ENCODE results near the gene NECTIN2.
"Not testable (repeated sequence)": the region's sequence is repeated elsewhere in the genome, so short reads cannot be mapped to it uniquely, and the experiment has no call there.

Gene NECTIN2

DNA sequence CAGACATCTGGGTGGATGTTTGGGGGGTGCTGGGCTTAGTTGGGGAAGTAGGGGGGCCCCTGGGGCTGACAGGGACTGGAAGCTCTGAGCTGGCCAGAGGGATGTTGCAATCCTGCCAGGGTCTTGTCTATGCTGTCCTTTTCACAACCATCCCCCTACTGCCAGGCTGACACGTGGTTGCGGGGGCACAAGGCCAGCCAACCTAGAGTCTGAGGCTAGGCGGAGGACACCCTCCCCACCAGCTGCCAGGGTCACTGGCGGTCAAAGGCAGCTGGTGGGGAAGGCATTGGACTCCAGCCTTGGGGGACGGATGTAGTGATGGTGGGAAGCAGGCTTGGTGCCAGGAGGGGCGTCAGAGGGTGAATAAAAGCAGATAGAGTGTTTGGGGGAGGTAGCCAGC lies 66.8 kb downstream of the NECTIN2 start:
- H3K4me1 Mint-ChIP-seq = peaks cover 8% of the 10 kb centered on the region
- H3K4me3 Mint-ChIP-seq = no peak overlapping the region
- no peak for ATAC-seq
- DNase-seq = no peak
- peaks cover 30% of the 10 kb centered on the region for H3K27me3 Mint-ChIP-seq
- no peaks in the 10 kb centered on the region for H3K36me3 Mint-ChIP-seq (ENCODE audit: low read depth)
- H3K27ac Mint-ChIP-seq = no peak overlapping the region
- no peaks in the 10 kb centered on the region for H3K9me3 Mint-ChIP-seq

DNA sequence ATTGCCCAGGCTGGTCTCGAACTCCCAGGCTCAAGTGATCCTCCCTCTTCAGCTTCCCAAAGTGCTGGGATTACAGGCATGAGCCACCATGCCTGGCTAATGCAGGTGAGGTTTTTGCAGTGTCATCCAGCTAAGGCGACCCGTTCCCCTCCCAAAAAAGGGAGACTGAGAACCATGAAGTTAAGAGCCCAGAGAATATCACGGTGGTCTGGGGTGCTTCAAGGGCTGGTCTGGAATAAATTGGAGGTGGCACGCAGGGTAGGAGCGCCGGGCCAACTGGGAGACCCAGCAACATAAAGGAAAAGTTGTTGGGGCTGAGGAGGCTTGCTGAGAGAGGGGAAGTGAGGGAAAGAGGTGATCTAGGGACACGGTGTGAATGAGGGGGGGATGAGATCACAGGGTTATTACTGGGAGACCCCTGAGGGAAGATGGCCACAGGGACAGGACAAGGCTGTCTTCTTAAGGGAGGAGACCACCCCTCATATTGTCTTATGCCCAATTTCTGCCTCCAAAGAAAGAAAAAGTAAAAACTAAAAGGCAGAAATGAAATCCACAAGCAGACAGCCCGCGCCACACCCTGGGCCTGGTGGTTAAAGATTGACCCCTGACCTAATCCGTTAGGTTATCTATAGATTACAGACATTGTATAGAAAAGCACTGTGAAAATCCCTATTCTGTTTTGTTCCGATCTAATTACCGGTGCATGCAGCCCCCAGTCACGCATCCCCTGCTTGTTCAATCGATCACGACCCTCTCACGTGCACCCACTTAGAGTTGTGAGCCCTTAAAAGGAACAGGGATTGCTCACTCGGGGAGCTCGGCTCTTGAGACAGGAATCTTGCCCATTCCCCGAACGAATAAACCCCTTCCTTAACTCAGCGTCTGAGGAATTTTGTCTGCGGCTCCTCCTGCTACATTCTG lies 67.7 kb downstream of the NECTIN2 start:
- Mint-ChIP-seq H3K27ac (peak overlapping the region; percentile 35), H3K4me3 (peak overlapping the region; percentile 84), H3K27me3 (peaks cover 27% of the 10 kb centered on the region)
- not testable (repeated sequence) for H3K9me3 Mint-ChIP-seq; ATAC-seq; DNase-seq; H3K36me3 Mint-ChIP-seq (ENCODE audit: low read depth); H3K4me1 Mint-ChIP-seq

DNA sequence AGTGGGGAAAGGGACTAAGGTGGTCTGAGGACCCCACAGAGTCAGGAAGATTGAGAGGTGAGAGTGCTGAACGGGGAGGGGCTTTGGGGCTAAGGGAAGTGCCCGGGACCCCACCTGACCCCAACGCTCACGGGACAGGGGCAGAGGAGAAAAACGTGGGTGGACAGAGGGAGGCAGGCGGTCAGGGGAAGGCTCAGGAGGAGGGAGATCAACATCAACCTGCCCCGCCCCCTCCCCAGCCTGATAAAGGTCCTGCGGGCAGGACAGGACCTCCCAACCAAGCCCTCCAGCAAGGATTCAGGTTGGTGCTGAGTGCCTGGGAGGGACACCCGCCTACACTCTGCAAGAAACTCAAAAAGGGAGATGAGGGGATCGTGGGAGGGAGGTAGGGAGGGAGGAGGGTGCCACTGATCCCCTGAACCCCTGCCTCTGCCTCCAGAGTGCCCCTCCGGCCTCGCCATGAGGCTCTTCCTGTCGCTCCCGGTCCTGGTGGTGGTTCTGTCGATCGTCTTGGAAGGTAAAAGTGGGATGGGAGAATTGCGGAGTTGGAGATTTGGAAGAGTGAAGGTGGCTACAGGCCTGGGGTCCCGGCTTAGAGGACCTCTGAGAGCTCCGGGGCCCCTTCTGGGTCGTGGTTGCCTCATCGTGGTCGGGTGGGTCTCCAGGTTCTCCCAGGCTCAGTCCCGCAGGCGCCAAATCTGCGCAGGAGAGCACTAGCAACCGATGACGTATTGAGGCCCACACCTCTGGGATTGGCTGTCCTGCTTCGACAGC lies 68.5 kb downstream of the NECTIN2 start, which contains the start of gene APOC1:
APOC1 (plus strand) TSS at position 176 of the 774 bp plus-strand sequence; CDS start at position 460, 284 bp downstream.
- H3K36me3 Mint-ChIP-seq (ENCODE audit: low read depth); H3K9me3 Mint-ChIP-seq; H3K4me1 Mint-ChIP-seq: not testable (repeated sequence)
- DNase-seq (peak; percentile 79), ATAC-seq (peak; percentile 98)
- Mint-ChIP-seq H3K27me3 (peaks cover 27% of the 10 kb centered on the region), H3K27ac (peak within 1 kb of the TSS; percentile 85), H3K4me3 (peak within 1 kb of the TSS; percentile 84)

DNA sequence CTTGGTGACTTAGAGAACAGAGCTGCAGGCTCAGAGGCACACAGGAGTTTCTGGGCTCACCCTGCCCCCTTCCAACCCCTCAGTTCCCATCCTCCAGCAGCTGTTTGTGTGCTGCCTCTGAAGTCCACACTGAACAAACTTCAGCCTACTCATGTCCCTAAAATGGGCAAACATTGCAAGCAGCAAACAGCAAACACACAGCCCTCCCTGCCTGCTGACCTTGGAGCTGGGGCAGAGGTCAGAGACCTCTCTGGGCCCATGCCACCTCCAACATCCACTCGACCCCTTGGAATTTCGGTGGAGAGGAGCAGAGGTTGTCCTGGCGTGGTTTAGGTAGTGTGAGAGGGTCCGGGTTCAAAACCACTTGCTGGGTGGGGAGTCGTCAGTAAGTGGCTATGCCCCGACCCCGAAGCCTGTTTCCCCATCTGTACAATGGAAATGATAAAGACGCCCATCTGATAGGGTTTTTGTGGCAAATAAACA lies 78.2 kb downstream of the NECTIN2 start:
- DNase-seq (no peak), ATAC-seq (no peak)
- Mint-ChIP-seq H3K4me1 (peaks cover 6% of the 10 kb centered on the region), H3K9me3 (no peaks in the 10 kb centered on the region), H3K27me3 (peaks cover 21% of the 10 kb centered on the region), H3K27ac (no peak overlapping the region), H3K4me3 (no peak overlapping the region), H3K36me3 (ENCODE audit: low read depth) (no peaks in the 10 kb centered on the region)

DNA sequence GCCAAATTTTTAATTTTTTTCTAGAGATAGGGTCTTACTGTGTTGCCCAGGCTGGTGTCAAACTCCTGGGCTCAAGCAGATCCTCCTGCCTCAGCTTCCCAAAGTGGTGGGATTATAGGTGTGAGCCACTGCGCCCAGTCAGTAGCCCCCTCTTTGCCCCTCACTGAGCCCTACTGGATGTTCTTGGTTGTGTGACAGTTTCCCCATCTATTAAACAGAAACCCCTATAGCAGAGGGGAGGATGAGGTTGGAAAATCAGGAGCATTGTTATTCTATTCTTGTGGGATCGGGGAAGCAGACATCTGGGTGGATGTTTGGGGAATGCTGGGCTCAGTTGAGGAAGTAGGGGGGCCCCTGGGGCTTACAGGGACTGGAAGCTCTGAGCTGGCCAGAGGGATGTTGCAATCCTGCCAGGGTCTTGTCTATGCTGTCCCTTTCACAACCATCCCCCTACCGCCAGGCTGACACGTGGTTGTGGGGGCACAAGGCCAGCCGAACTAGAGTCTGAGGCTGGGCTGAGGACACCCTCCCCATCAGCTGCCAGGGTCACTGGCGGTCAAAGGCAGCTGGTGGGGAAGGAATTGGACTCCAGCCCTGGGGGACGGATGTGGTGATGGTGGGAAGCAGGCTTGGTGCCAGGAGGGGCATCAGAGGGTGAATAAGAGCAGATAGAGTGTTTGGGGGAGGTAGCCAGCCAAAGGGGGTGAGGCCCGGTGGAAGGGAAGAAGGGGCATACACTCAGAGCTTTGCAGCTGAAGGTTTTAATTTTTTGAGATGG lies 79.2 kb downstream of the NECTIN2 start:
- Mint-ChIP-seq H3K36me3 (ENCODE audit: low read depth) (no peaks in the 10 kb centered on the region), H3K27me3 (peaks cover 23% of the 10 kb centered on the region), H3K4me3 (no peak overlapping the region), H3K27ac (no peak overlapping the region), H3K9me3 (no peaks in the 10 kb centered on the region), H3K4me1 (peaks cover 6% of the 10 kb centered on the region)
- DNase-seq (no peak), ATAC-seq (no peak)

DNA sequence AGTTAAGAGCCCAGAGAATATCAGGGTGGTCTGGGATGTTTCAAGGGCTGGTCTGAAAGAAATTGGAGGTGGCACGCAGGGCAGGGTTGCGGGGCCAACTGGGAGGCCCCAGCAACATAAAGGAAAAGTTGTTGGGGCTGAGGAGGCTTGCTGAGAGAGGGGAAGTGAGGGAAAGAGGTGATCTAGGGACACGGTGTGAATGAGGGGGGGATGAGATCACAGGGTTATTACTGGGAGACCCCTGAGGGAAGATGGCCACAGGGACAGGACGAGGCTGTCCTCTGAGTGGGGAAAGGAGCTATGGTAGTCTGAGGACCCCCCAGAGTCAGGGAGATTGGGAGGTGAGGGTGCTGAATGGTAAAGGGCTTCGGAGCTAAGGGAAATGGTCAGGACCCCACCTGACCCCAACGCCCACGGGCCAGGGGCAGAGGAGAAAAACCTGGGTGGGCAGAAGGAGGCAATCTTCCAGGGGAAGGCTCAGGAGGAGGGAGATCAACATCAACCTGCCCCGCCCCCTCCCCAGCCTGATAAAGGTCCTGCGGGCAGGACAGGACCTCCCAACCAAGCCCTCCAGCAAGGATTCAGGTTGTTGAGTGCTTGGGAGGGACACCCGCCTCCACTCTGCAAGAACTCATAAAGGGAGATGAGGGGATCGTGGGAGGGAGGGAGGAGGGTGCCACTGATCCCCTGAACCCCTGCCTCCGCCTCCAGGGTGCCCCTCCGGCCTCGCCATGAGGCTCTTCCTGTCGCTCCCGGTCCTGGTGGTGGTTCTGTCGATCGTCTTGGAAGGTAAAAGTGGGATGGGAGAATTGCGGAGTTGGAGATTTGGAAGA lies 80.4 kb downstream of the NECTIN2 start:
- H3K9me3 Mint-ChIP-seq; H3K27ac Mint-ChIP-seq; H3K4me3 Mint-ChIP-seq; ATAC-seq; DNase-seq; H3K36me3 Mint-ChIP-seq (ENCODE audit: low read depth); H3K4me1 Mint-ChIP-seq: not testable (repeated sequence)
- peaks cover 24% of the 10 kb centered on the region for H3K27me3 Mint-ChIP-seq

DNA sequence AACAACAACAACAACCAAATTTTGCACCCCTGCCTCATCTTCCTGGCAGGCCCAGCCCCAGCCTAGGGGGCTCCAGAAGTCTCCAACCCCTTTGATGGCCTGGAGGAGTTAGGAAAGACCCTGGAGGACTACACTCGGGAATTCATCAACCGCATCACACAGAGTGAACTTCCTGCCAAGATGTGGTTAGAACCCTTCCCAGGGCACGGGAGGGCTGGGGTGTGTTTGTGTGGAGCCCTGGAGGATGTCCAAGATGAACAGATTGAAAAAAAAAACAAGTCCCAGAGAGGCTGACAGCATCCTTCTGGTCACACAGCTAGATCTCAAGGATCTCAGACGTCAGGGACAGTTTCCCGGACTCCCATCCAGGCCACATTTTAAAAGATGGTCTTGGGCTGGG lies 81.6 kb downstream of the NECTIN2 start:
- no peak for DNase-seq
- Mint-ChIP-seq H3K27ac (no peak overlapping the region), H3K4me3 (no peak overlapping the region)

GRCh38 chr19:44930088-44930487 lies 84.0 kb downstream of the NECTIN2 start:
- no peaks in the 10 kb centered on the region for H3K9me3 Mint-ChIP-seq
- H3K27me3 Mint-ChIP-seq = peaks cover 22% of the 10 kb centered on the region
- no peaks in the 10 kb centered on the region for H3K36me3 Mint-ChIP-seq (ENCODE audit: low read depth)
- H3K4me3 Mint-ChIP-seq = no peak overlapping the region
- H3K27ac Mint-ChIP-seq = no peak overlapping the region
- H3K4me1 Mint-ChIP-seq = peaks cover 6% of the 10 kb centered on the region
- DNase-seq (no peak), ATAC-seq (no peak)

More for the DNA sequence above, 81.6 kb downstream of the NECTIN2 start:
- no peak for ATAC-seq
- no peaks in the 10 kb centered on the region for H3K9me3 Mint-ChIP-seq
- no peaks in the 10 kb centered on the region for H3K36me3 Mint-ChIP-seq (ENCODE audit: low read depth)
- peaks cover 23% of the 10 kb centered on the region for H3K27me3 Mint-ChIP-seq
- H3K4me1 Mint-ChIP-seq = peaks cover 6% of the 10 kb centered on the region

GRCh38 chr19:44931541-44931940 lies 85.4 kb downstream of the NECTIN2 start:
- ATAC-seq (no peak), DNase-seq (no peak)
- no peak overlapping the region for H3K4me3 Mint-ChIP-seq
- H3K27ac Mint-ChIP-seq = no peak overlapping the region
- H3K4me1 Mint-ChIP-seq = peaks cover 5% of the 10 kb centered on the region
- no peaks in the 10 kb centered on the region for H3K36me3 Mint-ChIP-seq (ENCODE audit: low read depth)
- no peaks in the 10 kb centered on the region for H3K9me3 Mint-ChIP-seq
- H3K27me3 Mint-ChIP-seq = peaks cover 9% of the 10 kb centered on the region

Measured in activated naive CD8-positive, alpha-beta T cell treated with anti-CD3 and anti-CD28 coated beads, Interleukin-2, amount 50 U/mL, for 24 hours (primary cell).